ENCODE data around the gene ATG12. TPM values are rescaled to one million over a fixed set of nuclear protein-coding genes. Genes with fewer than 3 reads are reported as not detected.

The ATG12 gene
- total and polyA plus RNA-seq, 4 donors, result 31.2 to 75.4 (median 33.8) TPM

DNA sequence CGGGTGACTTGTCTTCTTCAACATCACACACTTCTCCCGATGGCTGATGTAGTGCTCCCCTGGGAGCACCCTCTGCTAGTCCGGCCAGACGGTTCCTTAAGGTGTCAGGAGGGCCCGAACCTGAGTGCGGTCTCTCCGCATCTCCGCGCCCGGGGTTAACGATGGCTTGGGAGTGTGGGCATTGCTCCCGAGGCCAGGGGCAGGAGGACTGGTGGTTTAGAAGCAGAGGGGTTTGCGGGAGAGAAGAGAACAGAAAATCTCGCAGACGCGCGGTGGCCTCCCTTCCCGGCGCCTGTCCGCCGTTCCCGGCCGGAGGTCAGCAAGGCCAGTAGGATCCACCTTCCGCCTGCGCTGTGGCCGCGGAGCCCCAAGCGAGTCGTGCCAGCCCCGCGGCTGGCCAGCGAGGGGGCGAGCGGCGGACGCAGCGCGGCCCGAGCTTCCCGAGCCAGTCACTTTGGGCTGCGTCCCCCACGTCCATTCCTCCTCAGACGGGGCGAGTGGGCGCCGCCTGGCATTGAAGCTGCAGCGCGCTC, 25.6 kb downstream of the ATG12 start:
- Histone ChIP-seq H3K9me3 (ENCODE audit: control insufficient read depth in 4 of 4, insufficient read depth in 3 of 4, low read length in 3 of 4) (peaks cover 0 to 2% (median 0%) of the 10 kb centered on the region in 4 donors), H3K9ac (ENCODE audit: insufficient read depth in 1 of 2, low read length in 2 of 2) (peak overlapping the region; percentile 59 to 90), H3K4me3 (peak overlapping the region; percentile 4), H3K4me1 (ENCODE audit: control insufficient read depth in 5 of 5, insufficient read depth in 5 of 5, low read length in 5 of 5) (peaks cover 0 to 26% (median 4%) of the 10 kb centered on the region in 5 donors), H3K36me3 (ENCODE audit: control insufficient read depth in 4 of 4, insufficient read depth in 4 of 4, low read length in 4 of 4) (peaks cover 0 to 11% (median 1%) of the 10 kb centered on the region in 4 donors), H3K27me3 (ENCODE audit: control insufficient read depth in 3 of 3, insufficient read depth in 3 of 3, low read length in 2 of 3) (peaks cover 0 to 12% (median 6%) of the 10 kb centered on the region in 3 donors), H3K27ac (ENCODE audit: low read depth in 1 of 2, low read length in 1 of 2) (peak overlapping the region in 1 of 2 donors; percentile 26)
- DNase-seq, result peak; percentile 16 to 62 (median 53)
- WGBS, 2 donors, result 2% methylated on average over 32 to 48 of the region's 48 CpGs
- TF ChIP-seq, protein P1, sequence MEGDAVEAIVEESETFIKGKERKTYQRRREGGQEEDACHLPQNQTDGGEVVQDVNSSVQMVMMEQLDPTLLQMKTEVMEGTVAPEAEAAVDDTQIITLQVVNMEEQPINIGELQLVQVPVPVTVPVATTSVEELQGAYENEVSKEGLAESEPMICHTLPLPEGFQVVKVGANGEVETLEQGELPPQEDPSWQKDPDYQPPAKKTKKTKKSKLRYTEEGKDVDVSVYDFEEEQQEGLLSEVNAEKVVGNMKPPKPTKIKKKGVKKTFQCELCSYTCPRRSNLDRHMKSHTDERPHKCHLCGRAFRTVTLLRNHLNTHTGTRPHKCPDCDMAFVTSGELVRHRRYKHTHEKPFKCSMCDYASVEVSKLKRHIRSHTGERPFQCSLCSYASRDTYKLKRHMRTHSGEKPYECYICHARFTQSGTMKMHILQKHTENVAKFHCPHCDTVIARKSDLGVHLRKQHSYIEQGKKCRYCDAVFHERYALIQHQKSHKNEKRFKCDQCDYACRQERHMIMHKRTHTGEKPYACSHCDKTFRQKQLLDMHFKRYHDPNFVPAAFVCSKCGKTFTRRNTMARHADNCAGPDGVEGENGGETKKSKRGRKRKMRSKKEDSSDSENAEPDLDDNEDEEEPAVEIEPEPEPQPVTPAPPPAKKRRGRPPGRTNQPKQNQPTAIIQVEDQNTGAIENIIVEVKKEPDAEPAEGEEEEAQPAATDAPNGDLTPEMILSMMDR (IDR thresholded peaks at IDR 0.05; ENCODE audit: control extremely low read depth, extremely low read depth), result no peak
- no peak for ATAC-seq (ENCODE audit: insufficient read depth, low FRiP score)

DNA sequence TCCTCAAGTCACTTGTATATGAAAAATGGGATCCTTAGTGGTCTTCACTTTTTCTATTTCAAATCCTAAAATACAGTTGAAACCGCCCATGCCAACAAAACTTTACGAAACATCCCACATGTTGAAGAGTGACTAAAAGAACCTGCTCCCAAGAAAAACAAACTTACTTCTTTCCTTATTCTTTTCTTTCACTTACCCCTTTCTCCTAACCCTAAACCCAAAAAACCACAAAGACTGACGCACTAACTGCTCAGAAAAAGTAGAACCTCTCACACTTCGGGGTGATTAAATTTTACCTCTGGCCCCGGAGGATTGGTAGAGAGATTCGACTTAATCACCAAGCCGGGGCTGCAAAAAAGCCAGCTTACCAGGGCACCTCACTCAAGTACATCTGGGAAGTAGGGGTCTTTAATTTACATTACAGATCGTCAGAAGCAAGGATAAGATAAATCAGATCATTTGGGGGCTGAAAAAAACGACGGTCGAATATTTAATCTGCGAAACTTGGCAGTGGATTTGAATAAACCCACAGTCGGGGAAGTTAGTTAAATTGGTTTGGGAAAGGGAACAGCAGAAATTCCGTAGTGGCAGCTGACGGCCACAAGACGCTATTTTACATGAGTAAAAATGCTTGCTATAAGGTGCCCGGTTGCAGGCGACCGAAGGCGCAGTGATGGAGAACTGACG, 26.2 kb downstream of the ATG12 start:
- Histone ChIP-seq H3K9ac (ENCODE audit: insufficient read depth in 1 of 2, low read length in 2 of 2) (peak overlapping the region in 1 of 2 donors; percentile 90), H3K9me3 (ENCODE audit: control insufficient read depth in 4 of 4, insufficient read depth in 3 of 4, low read length in 3 of 4) (peaks cover 0 to 2% (median 0%) of the 10 kb centered on the region in 4 donors), H3K27ac (ENCODE audit: low read depth in 1 of 2, low read length in 1 of 2) (no peak overlapping the region), H3K4me3 (no peak overlapping the region), H3K27me3 (ENCODE audit: control insufficient read depth in 3 of 3, insufficient read depth in 3 of 3, low read length in 2 of 3) (peaks cover 0 to 12% (median 6%) of the 10 kb centered on the region in 3 donors), H3K36me3 (ENCODE audit: control insufficient read depth in 4 of 4, insufficient read depth in 4 of 4, low read length in 4 of 4) (peaks cover 0 to 11% (median 2%) of the 10 kb centered on the region in 4 donors), H3K4me1 (ENCODE audit: control insufficient read depth in 5 of 5, insufficient read depth in 5 of 5, low read length in 5 of 5) (peaks cover 0 to 26% (median 4%) of the 10 kb centered on the region in 5 donors)
- TF ChIP-seq, protein P1 (IDR thresholded peaks at IDR 0.05; ENCODE audit: control extremely low read depth, extremely low read depth), result no peak
- WGBS, 2 donors, result 21 to 25% methylated on average over 21 of the region's 21 CpGs
- ATAC-seq (ENCODE audit: insufficient read depth, low FRiP score), result no peak
- DNase-seq, result peak in 2 of 3 donors; percentile 12 to 39

DNA sequence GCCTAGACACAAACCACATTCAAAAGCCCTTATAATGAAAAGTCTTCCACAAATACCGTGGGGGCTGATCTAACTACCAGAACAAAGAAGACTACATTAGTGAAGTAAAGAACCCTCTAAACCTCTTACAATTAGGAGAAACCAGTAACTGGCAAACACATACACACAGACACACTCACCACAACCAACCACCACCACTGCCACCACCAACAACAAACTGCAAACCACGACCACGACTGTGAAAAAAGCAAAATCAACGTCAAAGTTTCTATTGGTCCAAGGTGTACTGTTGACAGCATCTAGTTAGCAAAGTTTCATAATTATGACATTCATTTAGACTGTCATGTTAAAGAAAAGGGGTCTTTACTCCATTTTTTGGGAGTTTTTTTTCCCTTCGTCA, 27.6 kb downstream of the ATG12 start:
- no peak overlapping the region for H3K4me3 ChIP-seq

More for the DNA sequence above, 27.6 kb downstream of the ATG12 start:
- peak in 1 of 3 donors; percentile 27 for DNase-seq
- Histone ChIP-seq H3K27ac (ENCODE audit: low read depth in 1 of 2, low read length in 1 of 2) (no peak overlapping the region), H3K9me3 (ENCODE audit: control insufficient read depth in 4 of 4, insufficient read depth in 3 of 4, low read length in 3 of 4) (peaks cover 0 to 2% (median 0%) of the 10 kb centered on the region in 4 donors), H3K27me3 (ENCODE audit: control insufficient read depth in 3 of 3, insufficient read depth in 3 of 3, low read length in 2 of 3) (peaks cover 0 to 12% (median 6%) of the 10 kb centered on the region in 3 donors), H3K4me1 (ENCODE audit: control insufficient read depth in 5 of 5, insufficient read depth in 5 of 5, low read length in 5 of 5) (peaks cover 0 to 26% (median 4%) of the 10 kb centered on the region in 5 donors), H3K36me3 (ENCODE audit: control insufficient read depth in 4 of 4, insufficient read depth in 4 of 4, low read length in 4 of 4) (peaks cover 0 to 19% (median 5%) of the 10 kb centered on the region in 4 donors), H3K9ac (ENCODE audit: insufficient read depth in 1 of 2, low read length in 2 of 2) (peak overlapping the region in 1 of 2 donors; percentile 90)
- ATAC-seq (ENCODE audit: insufficient read depth, low FRiP score), result no peak
- TF ChIP-seq, protein P1 (IDR thresholded peaks at IDR 0.05; ENCODE audit: control extremely low read depth, extremely low read depth), result no peak
- WGBS, 2 donors, result 76 to 79% methylated on average over 5 of the region's 5 CpGs

All from lung (tissue), 12 donors.